ENCODE data around the gene CMSS1. TPM values are rescaled to one million over a fixed set of nuclear protein-coding genes. Genes with fewer than 3 reads are reported as not detected.

CMSS1 gene
- total RNA-seq, 1 experiment from 2014 or later: 86.3 TPM

DNA sequence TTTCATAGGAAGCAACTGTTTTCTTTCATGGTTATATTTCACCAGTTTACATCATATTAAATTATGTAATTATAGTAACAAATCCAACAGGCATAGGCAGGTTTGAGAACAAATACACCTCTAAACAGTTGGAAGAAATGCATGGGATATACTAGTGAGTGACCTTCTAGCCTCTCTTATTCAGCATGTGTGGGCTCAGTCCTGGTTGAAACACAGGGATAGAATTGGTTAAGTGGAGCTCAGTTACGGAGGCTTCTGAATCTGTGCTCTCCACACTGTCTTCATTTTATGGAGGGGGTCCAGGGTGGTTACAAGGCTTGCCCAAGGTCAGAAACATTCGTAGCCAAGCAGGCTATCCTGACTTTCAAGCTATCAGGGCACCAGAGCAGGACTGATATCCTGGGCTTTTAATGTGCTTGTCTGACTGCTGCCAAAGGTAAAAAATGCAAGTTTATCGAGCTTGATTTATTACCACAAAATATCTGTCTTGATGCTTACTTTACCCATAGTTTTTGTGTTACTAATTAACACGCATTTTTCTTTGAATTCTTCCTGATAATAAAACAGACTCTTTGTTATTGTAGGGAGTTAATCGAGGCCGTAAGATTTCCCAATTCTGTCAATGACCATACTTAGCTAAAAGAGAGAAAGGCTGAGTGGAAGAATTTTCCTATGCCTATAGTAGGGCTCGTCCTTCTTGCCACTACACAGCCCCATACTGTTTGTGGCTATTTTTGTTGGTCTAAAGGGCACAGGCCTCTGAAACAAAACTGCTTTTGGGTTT is 207.1 kb downstream of the CMSS1 start:
- BruUV-seq (replicated peaks): no TSS peak
- intact Hi-C loops (cut with micrococcal nuclease; ENCODE audit: unreplicated experiment): no loop called here
- ChIA-PET POLR2A (no interaction called here), CTCF (no interaction called here)
- H3K27ac ChIP-seq (ENCODE audit: low read length): 0 out of 2 replicates have a peak overlapping the region, but pooled peaks have one; percentile 7
- no peaks in the 10 kb centered on the region for H3K4me1 ChIP-seq (ENCODE audit: control insufficient read depth, insufficient read depth, low read length)
- TF ChIP-seq POLR2AphosphoS5 (IDR thresholded peaks at IDR 0.05; ENCODE audit: low read depth, low read length): no peak
- TF ChIP-seq, protein P1, sequence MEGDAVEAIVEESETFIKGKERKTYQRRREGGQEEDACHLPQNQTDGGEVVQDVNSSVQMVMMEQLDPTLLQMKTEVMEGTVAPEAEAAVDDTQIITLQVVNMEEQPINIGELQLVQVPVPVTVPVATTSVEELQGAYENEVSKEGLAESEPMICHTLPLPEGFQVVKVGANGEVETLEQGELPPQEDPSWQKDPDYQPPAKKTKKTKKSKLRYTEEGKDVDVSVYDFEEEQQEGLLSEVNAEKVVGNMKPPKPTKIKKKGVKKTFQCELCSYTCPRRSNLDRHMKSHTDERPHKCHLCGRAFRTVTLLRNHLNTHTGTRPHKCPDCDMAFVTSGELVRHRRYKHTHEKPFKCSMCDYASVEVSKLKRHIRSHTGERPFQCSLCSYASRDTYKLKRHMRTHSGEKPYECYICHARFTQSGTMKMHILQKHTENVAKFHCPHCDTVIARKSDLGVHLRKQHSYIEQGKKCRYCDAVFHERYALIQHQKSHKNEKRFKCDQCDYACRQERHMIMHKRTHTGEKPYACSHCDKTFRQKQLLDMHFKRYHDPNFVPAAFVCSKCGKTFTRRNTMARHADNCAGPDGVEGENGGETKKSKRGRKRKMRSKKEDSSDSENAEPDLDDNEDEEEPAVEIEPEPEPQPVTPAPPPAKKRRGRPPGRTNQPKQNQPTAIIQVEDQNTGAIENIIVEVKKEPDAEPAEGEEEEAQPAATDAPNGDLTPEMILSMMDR (IDR thresholded peaks at IDR 0.05): no peak
- TF ChIP-seq, protein P2, sequence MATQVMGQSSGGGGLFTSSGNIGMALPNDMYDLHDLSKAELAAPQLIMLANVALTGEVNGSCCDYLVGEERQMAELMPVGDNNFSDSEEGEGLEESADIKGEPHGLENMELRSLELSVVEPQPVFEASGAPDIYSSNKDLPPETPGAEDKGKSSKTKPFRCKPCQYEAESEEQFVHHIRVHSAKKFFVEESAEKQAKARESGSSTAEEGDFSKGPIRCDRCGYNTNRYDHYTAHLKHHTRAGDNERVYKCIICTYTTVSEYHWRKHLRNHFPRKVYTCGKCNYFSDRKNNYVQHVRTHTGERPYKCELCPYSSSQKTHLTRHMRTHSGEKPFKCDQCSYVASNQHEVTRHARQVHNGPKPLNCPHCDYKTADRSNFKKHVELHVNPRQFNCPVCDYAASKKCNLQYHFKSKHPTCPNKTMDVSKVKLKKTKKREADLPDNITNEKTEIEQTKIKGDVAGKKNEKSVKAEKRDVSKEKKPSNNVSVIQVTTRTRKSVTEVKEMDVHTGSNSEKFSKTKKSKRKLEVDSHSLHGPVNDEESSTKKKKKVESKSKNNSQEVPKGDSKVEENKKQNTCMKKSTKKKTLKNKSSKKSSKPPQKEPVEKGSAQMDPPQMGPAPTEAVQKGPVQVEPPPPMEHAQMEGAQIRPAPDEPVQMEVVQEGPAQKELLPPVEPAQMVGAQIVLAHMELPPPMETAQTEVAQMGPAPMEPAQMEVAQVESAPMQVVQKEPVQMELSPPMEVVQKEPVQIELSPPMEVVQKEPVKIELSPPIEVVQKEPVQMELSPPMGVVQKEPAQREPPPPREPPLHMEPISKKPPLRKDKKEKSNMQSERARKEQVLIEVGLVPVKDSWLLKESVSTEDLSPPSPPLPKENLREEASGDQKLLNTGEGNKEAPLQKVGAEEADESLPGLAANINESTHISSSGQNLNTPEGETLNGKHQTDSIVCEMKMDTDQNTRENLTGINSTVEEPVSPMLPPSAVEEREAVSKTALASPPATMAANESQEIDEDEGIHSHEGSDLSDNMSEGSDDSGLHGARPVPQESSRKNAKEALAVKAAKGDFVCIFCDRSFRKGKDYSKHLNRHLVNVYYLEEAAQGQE (IDR thresholded peaks at IDR 0.05; ENCODE audit: insufficient read depth in 1 of 2, low read depth in 2 of 2, low read length in 1 of 2): no peak
- no peak for TF ChIP-seq TCF7L2 (IDR thresholded peaks at IDR 0.05; ENCODE audit: low read depth, low read length)
- TF ChIP-seq SIN3A (IDR thresholded peaks at IDR 0.05; ENCODE audit: borderline replicate concordance, insufficient read depth, low read depth, low read length): no peak
- in situ Hi-C loops (cut with HindIII; ENCODE audit: low pct_unique_long_range_greater_than_20kb, low sequenced_read_pairs): no loop called here
- no peak overlapping the region for H3K4me3 ChIP-seq (ENCODE audit: low read depth in 2 of 2, low read length in 2 of 2)
- H3K9me3 ChIP-seq (ENCODE audit: control insufficient read depth, insufficient read depth, low read depth, low read length): no peaks in the 10 kb centered on the region
- no peaks in the 10 kb centered on the region for H3K36me3 ChIP-seq (ENCODE audit: control insufficient read depth, insufficient read depth, low read length)
- ATAC-seq (no peak), DNase-seq (ENCODE audit: low read depth, low spot score) (no peak)
- H3K27me3 ChIP-seq (ENCODE audit: control insufficient read depth, insufficient read depth, low read length): no peaks in the 10 kb centered on the region

DNA sequence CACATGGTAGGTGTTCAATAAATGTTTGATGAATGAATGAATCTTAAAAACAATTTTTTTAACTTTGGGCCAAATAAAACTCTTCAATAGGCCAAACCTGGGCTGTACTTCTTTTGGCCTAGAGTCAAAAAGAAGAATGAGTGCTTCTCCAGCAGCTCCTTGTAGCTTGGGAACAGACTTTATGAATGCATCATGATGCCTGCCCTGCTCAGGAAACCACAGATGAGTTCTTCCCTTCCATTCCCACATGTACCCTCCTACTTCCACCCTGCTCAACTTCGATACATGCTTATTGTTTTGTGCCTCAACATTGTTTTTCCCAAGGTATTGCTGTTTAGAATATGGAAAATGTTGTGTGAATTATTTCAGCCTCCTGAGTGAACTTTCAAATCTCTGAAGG is 209.7 kb downstream of the CMSS1 start:
- BruUV-seq (replicated peaks): no TSS peak
- CTCF ChIA-PET: no interaction called here

More for the DNA sequence above, 209.7 kb downstream of the CMSS1 start:
- no peak for DNase-seq (ENCODE audit: low read depth, low spot score)
- ATAC-seq: no peak
- intact Hi-C loops (cut with micrococcal nuclease; ENCODE audit: unreplicated experiment): no loop called here
- H3K9me3 ChIP-seq (ENCODE audit: control insufficient read depth, insufficient read depth, low read depth, low read length): no peaks in the 10 kb centered on the region
- TF ChIP-seq SIN3A (IDR thresholded peaks at IDR 0.05; ENCODE audit: borderline replicate concordance, insufficient read depth, low read depth, low read length): no peak
- TF ChIP-seq, protein P1 (IDR thresholded peaks at IDR 0.05): no peak
- TF ChIP-seq POLR2AphosphoS5 (IDR thresholded peaks at IDR 0.05; ENCODE audit: low read depth, low read length): no peak
- TF ChIP-seq, protein P2 (IDR thresholded peaks at IDR 0.05; ENCODE audit: insufficient read depth in 1 of 2, low read depth in 2 of 2, low read length in 1 of 2): no peak
- no peak for TF ChIP-seq TCF7L2 (IDR thresholded peaks at IDR 0.05; ENCODE audit: low read depth, low read length)
- no peak overlapping the region for H3K4me3 ChIP-seq (ENCODE audit: low read depth in 2 of 2, low read length in 2 of 2)
- in situ Hi-C loops (cut with HindIII; ENCODE audit: low pct_unique_long_range_greater_than_20kb, low sequenced_read_pairs): no loop called here
- no peaks in the 10 kb centered on the region for H3K27me3 ChIP-seq (ENCODE audit: control insufficient read depth, insufficient read depth, low read length)
- H3K27ac ChIP-seq (ENCODE audit: low read length): no peak overlapping the region
- no peaks in the 10 kb centered on the region for H3K36me3 ChIP-seq (ENCODE audit: control insufficient read depth, insufficient read depth, low read length)
- H3K4me1 ChIP-seq (ENCODE audit: control insufficient read depth, insufficient read depth, low read length): no peaks in the 10 kb centered on the region; the same call in 1 of the 2 replicates
- POLR2A ChIA-PET: no interaction called here
